LNCAP (cell line): Measurements from ENCODE around the gene CD164L2.

ENCODE experiments used
- CTCF ChIP-seq: fragments of 450-650 bp; IDR thresholded peaks from 2 replicates; pipeline ENCODE4 v1.5.1; 2017; ENCODE audit warnings: mild to moderate bottlenecking

Gene CD164L2

GRCh38 chr1:27374362-27375086, 8.6 kb downstream of the CD164L2 start, which contains the start of gene FCN3:
Gene FCN3, minus strand, starts transcription at chr1:27374824. Its CDS starts 6 bp downstream, at chr1:27374818.
- TF ChIP-seq CTCF: no peak

GRCh38 chr1:27372808-27373690, 10.1 kb downstream of the CD164L2 start:
- TF ChIP-seq CTCF: no peak

- TF ChIP-seq CTCF: no peak
These were observed 10.9 kb downstream of the CD164L2 start for GRCh38 chr1:27372022-27372807.

- TF ChIP-seq CTCF: no peak
These were observed 14.1 kb downstream of the CD164L2 start for GRCh38 chr1:27368869-27369582.

- no peak for TF ChIP-seq CTCF
These were observed 15.9 kb downstream of the CD164L2 start for GRCh38 chr1:27367160-27367650.

GRCh38 chr1:27366411-27367159, 16.5 kb downstream of the CD164L2 start, which contains the start of gene MAP3K6:
Gene MAP3K6, minus strand, starts transcription at chr1:27366961. Its CDS starts 364 bp downstream, at chr1:27366597.
- TF ChIP-seq CTCF: peak; percentile 76
